IPS DF 6.9 (cell line): ENCODE results near the gene TUBGCP3.
"Not testable (repeated sequence)": the region's sequence is repeated elsewhere in the genome, so short reads cannot be mapped to it uniquely, and the experiment has no call there.

Source experiments
- DNase-seq: peaks from one replicate; pipeline ENCODE4 v3.0.0-alpha.2; 2013; ENCODE audit warnings: low read depth, low spot score
- H3K27ac ChIP-seq: one replicate; pipeline ENCODE4 v1.5.1; 2013; ENCODE audit warnings: low read length, control low read depth
- H3K27me3 ChIP-seq: 2 replicates; pipeline ENCODE4 v1.6.1; 2013; ENCODE audit warnings: mild to moderate bottlenecking, low read length; ENCODE audit not compliant: control insufficient read depth, insufficient read depth
- H3K36me3 ChIP-seq: 2 replicates; pipeline ENCODE4 v1.6.1; 2013; ENCODE audit warnings: low read length; ENCODE audit not compliant: control insufficient read depth, insufficient read depth
- H3K4me1 ChIP-seq: 2 replicates; pipeline ENCODE4 v1.6.1; 2013; ENCODE audit warnings: low read length; ENCODE audit not compliant: control insufficient read depth, insufficient read depth
- H3K4me3 ChIP-seq: 2 replicates; pipeline ENCODE4 v1.5.1; 2013; ENCODE audit warnings: mild to moderate bottlenecking, low read length
- H3K9me3 ChIP-seq: 2 replicates; pipeline ENCODE4 v1.6.1; 2013; ENCODE audit warnings: low read length, inconsistent platforms; ENCODE audit not compliant: control insufficient read depth, insufficient read depth
- WGBS: extraction: QIAGEN DNeasy Blood & Tissue Kit; methylation state at CpG from one replicate; pipeline ENCODE4 v1.1.7; 2013; ENCODE audit warnings: mixed read lengths, missing lambda C conversion rate; ENCODE audit not compliant: insufficient read length, insufficient coverage; 5-methylcytosine and 5-hydroxymethylcytosine counted together

TUBGCP3 gene, protein sequence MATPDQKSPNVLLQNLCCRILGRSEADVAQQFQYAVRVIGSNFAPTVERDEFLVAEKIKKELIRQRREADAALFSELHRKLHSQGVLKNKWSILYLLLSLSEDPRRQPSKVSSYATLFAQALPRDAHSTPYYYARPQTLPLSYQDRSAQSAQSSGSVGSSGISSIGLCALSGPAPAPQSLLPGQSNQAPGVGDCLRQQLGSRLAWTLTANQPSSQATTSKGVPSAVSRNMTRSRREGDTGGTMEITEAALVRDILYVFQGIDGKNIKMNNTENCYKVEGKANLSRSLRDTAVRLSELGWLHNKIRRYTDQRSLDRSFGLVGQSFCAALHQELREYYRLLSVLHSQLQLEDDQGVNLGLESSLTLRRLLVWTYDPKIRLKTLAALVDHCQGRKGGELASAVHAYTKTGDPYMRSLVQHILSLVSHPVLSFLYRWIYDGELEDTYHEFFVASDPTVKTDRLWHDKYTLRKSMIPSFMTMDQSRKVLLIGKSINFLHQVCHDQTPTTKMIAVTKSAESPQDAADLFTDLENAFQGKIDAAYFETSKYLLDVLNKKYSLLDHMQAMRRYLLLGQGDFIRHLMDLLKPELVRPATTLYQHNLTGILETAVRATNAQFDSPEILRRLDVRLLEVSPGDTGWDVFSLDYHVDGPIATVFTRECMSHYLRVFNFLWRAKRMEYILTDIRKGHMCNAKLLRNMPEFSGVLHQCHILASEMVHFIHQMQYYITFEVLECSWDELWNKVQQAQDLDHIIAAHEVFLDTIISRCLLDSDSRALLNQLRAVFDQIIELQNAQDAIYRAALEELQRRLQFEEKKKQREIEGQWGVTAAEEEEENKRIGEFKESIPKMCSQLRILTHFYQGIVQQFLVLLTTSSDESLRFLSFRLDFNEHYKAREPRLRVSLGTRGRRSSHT

DNA sequence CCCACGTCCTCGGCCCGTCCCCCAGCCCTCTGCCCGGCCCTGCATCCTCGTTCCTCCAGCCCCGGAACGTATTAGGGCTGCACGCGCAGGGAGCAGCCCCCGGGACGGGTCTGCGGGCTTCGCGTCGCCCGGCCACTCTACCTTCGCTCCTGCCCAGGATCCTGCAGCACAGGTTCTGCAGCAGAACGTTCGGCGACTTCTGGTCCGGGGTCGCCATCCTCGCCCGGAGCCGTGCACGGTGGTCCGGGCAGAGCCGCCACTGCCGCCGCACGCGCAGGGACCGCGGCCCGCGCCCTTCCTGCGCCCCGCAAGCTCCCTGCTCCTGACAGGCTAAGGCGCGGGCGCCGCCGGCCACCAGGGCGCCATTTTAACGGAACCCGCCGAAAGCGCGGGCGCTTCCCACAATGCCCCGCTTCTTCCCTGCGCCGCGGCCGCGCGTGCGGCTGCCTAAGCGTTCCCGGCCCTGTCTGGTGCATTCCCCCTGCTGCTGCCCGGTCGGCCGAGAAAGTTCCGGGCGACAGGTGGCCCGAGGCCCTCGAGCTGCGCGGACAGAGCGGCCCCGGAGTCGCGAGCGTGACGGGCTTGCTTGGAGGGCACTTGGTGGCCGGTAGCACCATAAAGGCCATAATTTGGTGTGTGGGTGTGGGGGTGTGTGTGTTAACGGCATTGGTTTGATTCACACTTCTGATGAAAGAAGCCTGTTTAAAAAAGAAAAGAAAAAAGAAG, at the start of gene TUBGCP3:
Gene TUBGCP3, minus strand, starts transcription at position 390 of the 726 bp plus-strand sequence. Its CDS starts 173 bp downstream, at position 217.
- DNase-seq = no peak
- no peaks in the 10 kb centered on the region for H3K36me3 ChIP-seq
- no CpG with 5 or more reads among the region's 77 CpGs for WGBS
- H3K4me3 ChIP-seq = peak within 1 kb of the TSS; percentile 94
- H3K27me3 ChIP-seq = no peaks in the 10 kb centered on the region
- H3K9me3 ChIP-seq = no peaks in the 10 kb centered on the region
- H3K4me1 ChIP-seq = peaks cover 3% of the 10 kb centered on the region; the same call in 1 of the 2 replicates
- no peak within 1 kb of the TSS for H3K27ac ChIP-seq

- Histone ChIP-seq H3K4me3 (no peak overlapping the region), H3K4me1 (no peaks in the 10 kb centered on the region), H3K27ac (no peak overlapping the region), H3K36me3 (no peaks in the 10 kb centered on the region), H3K9me3 (no peaks in the 10 kb centered on the region), H3K27me3 (no peaks in the 10 kb centered on the region)
- no CpG with 5 or more reads among the region's 27 CpGs for WGBS
- DNase-seq = no peak
Observed at GRCh38 chr13:112637017-112637801, 49.3 kb upstream of the TUBGCP3 start.

- H3K36me3 ChIP-seq = no peaks in the 10 kb centered on the region
- no peak overlapping the region for H3K4me3 ChIP-seq
- DNase-seq = no peak
- H3K4me1 ChIP-seq = no peaks in the 10 kb centered on the region
- H3K9me3 ChIP-seq = no peaks in the 10 kb centered on the region
- WGBS = no CpG with 5 or more reads among the region's 19 CpGs
- no peaks in the 10 kb centered on the region for H3K27me3 ChIP-seq
- H3K27ac ChIP-seq = no peak overlapping the region
Observed at GRCh38 chr13:112636401-112636975, 48.5 kb upstream of the TUBGCP3 start.

- H3K27ac ChIP-seq = no peak overlapping the region
- no peak for DNase-seq
- H3K9me3 ChIP-seq = no peaks in the 10 kb centered on the region
- H3K4me1 ChIP-seq = no peaks in the 10 kb centered on the region
- no peak overlapping the region for H3K4me3 ChIP-seq
- no CpG with 5 or more reads among the region's 6 CpGs for WGBS
- H3K36me3 ChIP-seq = no peaks in the 10 kb centered on the region
- H3K27me3 ChIP-seq = no peaks in the 10 kb centered on the region
Observed at GRCh38 chr13:112635323-112635722, 47.4 kb upstream of the TUBGCP3 start.

DNA sequence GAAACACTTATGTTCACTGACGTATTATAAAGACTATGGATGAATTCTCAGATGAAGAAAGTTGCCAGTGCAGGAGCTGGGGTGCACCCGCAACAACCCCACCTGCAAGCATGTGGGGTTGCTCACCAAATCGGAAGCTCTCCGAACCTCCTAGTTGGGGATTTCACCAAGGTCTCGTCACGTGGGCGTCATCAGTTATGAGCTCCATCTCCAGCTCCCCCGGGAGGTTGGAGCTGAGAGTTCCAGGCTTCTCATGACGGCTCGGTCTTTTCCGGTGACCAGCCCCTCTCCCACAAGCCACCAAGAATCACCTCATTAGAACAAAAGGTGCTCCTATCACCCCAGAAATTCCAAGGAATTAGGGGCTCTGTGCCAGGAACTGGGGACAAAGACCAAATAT, 46.1 kb upstream of the TUBGCP3 start:
- WGBS = no CpG with 5 or more reads among the region's 11 CpGs
- Histone ChIP-seq H3K4me3 (no peak overlapping the region), H3K27ac (no peak overlapping the region), H3K27me3 (no peaks in the 10 kb centered on the region), H3K36me3 (no peaks in the 10 kb centered on the region), H3K4me1 (no peaks in the 10 kb centered on the region), H3K9me3 (no peaks in the 10 kb centered on the region)
- DNase-seq = no peak

- WGBS = no CpG with 5 or more reads among the region's 10 CpGs
- H3K9me3 ChIP-seq = not testable (repeated sequence)
Observed at GRCh38 chr13:112630226-112630625, 42.3 kb upstream of the TUBGCP3 start.

GRCh38 chr13:112629161-112629560, 41.2 kb upstream of the TUBGCP3 start:
- H3K9me3 ChIP-seq = no peaks in the 10 kb centered on the region
- WGBS = no CpG with 5 or more reads among the region's 8 CpGs
- no peak overlapping the region for H3K27ac ChIP-seq
- no peaks in the 10 kb centered on the region for H3K36me3 ChIP-seq
- no peak overlapping the region for H3K4me3 ChIP-seq
- H3K27me3 ChIP-seq = no peaks in the 10 kb centered on the region
- DNase-seq = no peak
- H3K4me1 ChIP-seq = no peaks in the 10 kb centered on the region; the same call in 1 of the 2 replicates

More at GRCh38 chr13:112630226-112630625, 42.3 kb upstream of the TUBGCP3 start:
- not testable (repeated sequence) for H3K27ac ChIP-seq, H3K27me3 ChIP-seq, DNase-seq, H3K4me3 ChIP-seq, H3K4me1 ChIP-seq, H3K36me3 ChIP-seq

DNA sequence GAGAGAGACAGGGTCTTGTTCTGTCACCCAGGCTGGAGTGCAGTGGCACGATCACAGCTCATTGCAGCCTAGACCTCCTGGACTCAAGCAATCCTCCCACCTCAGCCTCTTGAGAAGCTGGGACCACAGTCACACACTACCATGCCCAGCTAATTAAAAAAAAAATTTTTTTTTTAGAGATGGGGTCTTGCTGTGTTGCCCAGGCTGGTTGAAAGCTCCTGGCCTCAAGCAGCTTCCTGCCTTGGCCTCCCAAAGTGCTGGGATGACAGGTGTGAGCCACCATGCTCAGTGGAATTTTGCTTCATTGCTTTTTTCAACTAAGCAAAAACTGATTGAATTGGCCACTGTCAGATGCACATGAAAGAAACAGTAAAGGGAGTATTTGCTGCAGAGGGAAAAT, 39.7 kb upstream of the TUBGCP3 start:
- not testable (repeated sequence) for H3K9me3 ChIP-seq, H3K27me3 ChIP-seq, H3K4me3 ChIP-seq, H3K4me1 ChIP-seq, DNase-seq, H3K27ac ChIP-seq, H3K36me3 ChIP-seq
- WGBS = no CpG with 5 or more reads among the region's 1 CpG

- no peaks in the 10 kb centered on the region; the same call in 1 of the 2 replicates for H3K4me1 ChIP-seq
- WGBS = no CpG with 5 or more reads among the region's 11 CpGs
- no peaks in the 10 kb centered on the region for H3K9me3 ChIP-seq
- no peak overlapping the region for H3K4me3 ChIP-seq
- DNase-seq = no peak
- no peak overlapping the region for H3K27ac ChIP-seq
- no peaks in the 10 kb centered on the region for H3K36me3 ChIP-seq
- no peaks in the 10 kb centered on the region for H3K27me3 ChIP-seq
Observed at GRCh38 chr13:112627161-112627560, 39.2 kb upstream of the TUBGCP3 start.
